GM12864 (cell line): ENCODE results near the gene MRPL22.

Source experiments
- DNase-seq: peaks from one replicate; pipeline ENCODE4 v3.0.0-alpha.2; 2011; ENCODE audit warnings: low read depth
- H3K4me3 ChIP-seq: 2 replicates; pipeline ENCODE4 v1.5.1; 2011; ENCODE audit warnings: mild to moderate bottlenecking, low read depth, low read length, control low read depth
- CTCF ChIP-seq: IDR thresholded peaks from 2 replicates; pipeline ENCODE4 v1.5.1; 2011; ENCODE audit warnings: low read depth, mild to moderate bottlenecking, moderate library complexity, low read length, control low read depth, inconsistent platforms; ENCODE audit errors: missing control alignments

MRPL22 gene

GRCh38 chr5:155010881-155011280 is 70.0 kb downstream of the MRPL22 start:
- no peak for TF ChIP-seq CTCF
- no peak overlapping the region for H3K4me3 ChIP-seq
- DNase-seq, result no peak

GRCh38 chr5:155013526-155013925 is 72.7 kb downstream of the MRPL22 start, which contains the start of gene KIF4B:
Gene KIF4B, plus strand, starts transcription at chr5:155013755. Its CDS starts 105 bp downstream, at chr5:155013860.
- H3K4me3 ChIP-seq, result no peak within 1 kb of the TSS
- no peak for TF ChIP-seq CTCF
- no peak for DNase-seq

GRCh38 chr5:155015239-155015638 is 74.4 kb downstream of the MRPL22 start:
- H3K4me3 ChIP-seq, result no peak overlapping the region
- no peak for DNase-seq
- TF ChIP-seq CTCF, result no peak

- no peak for TF ChIP-seq CTCF
- DNase-seq, result peak; percentile 13
- H3K4me3 ChIP-seq, result no peak overlapping the region
These were observed 76.7 kb downstream of the MRPL22 start for GRCh38 chr5:155017610-155018009.
